Activated CD8-positive, alpha-beta memory T cell treated with anti-CD3 and anti-CD28 coated beads, Interleukin-2, amount 50 U/mL, for 1 hour (primary cell): ENCODE measurements around the gene LHX3.
"Not testable (repeated sequence)": the region's sequence is repeated elsewhere in the genome, so short reads cannot be mapped to it uniquely, and the experiment has no call there.

Experiments
- DNase-seq: peaks from one replicate; pipeline ENCODE4 v3.0.0-alpha.2; 2020; ENCODE audit errors: extremely low read depth

Gene LHX3

DNA sequence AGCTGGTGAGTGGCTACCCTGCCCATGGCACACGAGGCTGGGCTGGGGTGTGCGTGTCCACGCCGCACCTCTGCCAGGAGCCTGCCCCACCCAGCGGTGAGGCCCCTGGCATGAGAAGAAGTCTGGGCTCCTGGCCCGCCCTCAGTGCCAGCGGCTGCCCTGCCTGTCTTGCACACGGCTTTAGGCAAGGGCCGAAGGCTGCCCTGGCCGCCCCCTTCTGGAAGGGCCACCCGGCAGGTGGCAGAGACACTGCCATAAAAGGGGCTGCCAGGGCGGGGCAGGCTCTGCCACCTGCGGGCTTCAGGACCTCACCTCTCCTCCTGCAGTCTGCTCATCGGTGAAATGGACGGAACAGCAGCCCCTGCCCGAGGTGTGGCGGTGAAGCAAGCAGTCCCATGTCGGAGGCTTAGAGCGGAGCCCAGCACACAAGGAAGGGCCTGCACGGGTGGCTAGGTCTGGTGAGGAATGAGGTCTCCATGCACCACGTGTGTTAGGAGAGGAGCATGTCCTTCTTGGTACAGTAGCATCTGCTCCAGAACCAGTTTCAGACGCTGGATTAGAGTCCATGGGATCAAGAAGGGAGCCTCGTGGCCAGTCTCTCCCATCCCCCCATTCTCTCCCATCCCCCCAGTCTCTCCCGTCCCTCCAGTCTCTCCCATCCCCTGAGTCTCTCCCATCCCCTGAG, 51.4 kb downstream of the LHX3 start:
- no peak for DNase-seq

GRCh38 chr9:136152931-136153330, 52.0 kb downstream of the LHX3 start:
- no peak for DNase-seq

DNA sequence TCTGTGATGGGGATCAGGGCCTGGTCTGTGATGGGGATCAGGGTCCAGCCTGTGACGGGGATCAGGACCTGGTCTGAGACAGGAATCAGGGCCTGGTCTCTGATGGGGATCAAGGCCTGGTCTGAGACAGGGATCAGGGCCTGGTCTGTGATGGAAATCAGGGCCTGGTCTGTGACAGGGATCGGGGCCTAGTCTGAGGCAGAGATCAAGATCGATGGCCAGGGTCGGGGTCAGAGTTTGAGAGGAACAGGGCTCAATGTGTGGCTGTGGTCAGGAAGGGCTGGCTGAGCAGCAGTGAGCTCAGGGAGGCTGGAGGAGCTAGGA, 52.4 kb downstream of the LHX3 start:
- DNase-seq = no peak

- no peak for DNase-seq
Observed at GRCh38 chr9:136151848-136152542, 52.9 kb downstream of the LHX3 start.

DNA sequence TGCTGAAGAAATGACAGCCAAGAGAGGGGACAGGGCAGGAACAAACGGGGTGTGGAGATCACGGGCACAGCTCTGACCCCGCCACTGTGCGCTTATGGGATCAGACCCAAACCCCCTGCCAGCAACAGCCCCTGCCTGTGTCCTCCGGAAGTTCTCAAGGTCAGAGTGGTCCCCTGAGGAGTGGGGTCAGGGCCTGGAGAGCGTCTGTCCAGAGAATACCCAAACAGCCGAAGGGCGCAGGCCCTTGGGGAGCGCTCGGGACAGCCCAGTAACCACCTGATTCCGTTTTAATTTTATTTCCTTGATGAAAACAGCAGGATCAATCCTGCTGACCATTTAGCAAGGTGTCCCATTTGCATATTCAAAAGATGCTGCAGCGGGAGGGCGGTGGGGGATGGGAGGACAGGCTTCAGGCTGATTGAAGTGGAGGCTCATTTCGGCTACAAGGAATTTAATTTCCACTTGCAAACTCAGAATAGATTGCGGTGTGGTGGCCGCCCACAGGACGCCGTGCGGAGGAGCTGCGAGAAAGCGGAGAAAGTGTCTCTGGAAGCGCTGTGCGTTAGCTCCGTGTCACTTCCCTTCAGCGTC, 53.6 kb downstream of the LHX3 start:
- DNase-seq = no peak

- not testable (repeated sequence) for DNase-seq
Observed at GRCh38 chr9:136150664-136151213, 54.2 kb downstream of the LHX3 start.

DNA sequence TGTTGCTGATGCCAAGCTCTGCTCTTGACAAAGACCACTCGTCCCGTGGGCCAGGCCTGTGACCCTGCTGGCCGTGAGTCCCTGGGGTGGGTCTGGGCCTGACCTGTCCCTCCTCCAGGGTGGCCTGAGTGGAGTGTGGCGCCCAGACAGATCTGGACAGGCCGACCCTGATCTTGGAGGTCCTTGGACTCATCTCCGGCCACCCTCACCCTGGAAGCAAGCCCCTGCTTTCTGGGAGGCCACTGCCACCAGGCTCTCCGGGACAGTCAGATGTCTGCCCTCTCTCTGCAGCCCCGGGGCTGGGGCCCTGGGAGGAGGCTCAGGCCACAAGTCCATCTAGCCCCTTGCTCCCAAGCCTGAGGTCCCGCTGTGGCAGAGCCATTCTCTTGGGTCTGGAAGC, 55.1 kb downstream of the LHX3 start:
- no peak for DNase-seq

DNA sequence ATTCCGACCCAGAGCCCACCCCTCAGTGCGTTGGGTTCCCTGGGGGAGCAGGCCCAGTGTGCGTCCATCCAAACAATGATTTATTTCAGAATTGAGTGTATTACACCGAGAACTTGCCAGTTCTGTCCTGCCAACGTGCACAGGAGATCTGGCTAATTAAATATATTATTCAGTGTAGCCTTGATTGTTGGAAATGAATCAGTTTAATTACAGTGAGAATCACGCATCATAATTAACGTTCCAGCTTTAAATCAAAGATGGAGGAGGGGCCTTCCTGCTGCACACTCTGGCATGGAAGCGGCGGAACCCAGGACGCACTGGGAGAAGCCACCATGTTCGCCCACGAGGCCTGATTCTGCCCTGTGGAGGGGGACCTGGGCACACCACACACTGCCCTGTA, 55.6 kb downstream of the LHX3 start:
- no peak for DNase-seq

DNA sequence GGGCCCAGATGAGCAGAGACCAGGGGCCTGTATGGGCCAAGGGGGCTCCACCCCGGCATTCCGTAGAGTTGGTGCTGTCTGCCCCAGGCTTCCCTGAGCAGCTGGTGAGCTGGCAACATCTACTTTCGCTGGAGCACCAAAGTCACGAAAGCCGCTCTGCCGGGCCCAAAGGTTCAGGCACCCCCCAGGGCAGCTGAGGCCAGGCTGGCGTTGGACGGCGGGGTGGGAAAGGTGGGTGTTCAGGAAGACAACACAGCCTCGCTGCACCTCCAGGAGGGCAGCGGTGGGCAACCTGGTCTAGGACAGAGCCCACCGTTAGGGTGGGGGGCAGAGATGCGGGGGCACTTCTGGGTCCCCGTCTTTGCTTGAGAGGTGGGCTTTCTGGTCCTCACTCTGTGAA, 56.2 kb downstream of the LHX3 start:
- no peak for DNase-seq

GRCh38 chr9:136147890-136148714, 56.8 kb downstream of the LHX3 start:
- DNase-seq = no peak

- DNase-seq = no peak
Observed at GRCh38 chr9:136147038-136147889, 57.7 kb downstream of the LHX3 start.
